Activated CD8-positive, alpha-beta memory T cell treated with anti-CD3 and anti-CD28 coated beads for 1 hour (primary cell): ENCODE results near the gene CORO1C.
A peak's percentile ranks its signal among the peaks of the same experiment; 100 is the strongest.
"Not testable (repeated sequence)": the region's sequence is repeated elsewhere in the genome, so short reads cannot be mapped to it uniquely, and the experiment has no call there.

ENCODE experiments used
- DNase-seq, 2 donors: peaks; one replicate each; pipeline ENCODE4 v3.0.0-alpha.2; 2020; ENCODE audit warnings: low read depth in 1 of 2; ENCODE audit errors: extremely low read depth in 1 of 2

CORO1C gene

DNA sequence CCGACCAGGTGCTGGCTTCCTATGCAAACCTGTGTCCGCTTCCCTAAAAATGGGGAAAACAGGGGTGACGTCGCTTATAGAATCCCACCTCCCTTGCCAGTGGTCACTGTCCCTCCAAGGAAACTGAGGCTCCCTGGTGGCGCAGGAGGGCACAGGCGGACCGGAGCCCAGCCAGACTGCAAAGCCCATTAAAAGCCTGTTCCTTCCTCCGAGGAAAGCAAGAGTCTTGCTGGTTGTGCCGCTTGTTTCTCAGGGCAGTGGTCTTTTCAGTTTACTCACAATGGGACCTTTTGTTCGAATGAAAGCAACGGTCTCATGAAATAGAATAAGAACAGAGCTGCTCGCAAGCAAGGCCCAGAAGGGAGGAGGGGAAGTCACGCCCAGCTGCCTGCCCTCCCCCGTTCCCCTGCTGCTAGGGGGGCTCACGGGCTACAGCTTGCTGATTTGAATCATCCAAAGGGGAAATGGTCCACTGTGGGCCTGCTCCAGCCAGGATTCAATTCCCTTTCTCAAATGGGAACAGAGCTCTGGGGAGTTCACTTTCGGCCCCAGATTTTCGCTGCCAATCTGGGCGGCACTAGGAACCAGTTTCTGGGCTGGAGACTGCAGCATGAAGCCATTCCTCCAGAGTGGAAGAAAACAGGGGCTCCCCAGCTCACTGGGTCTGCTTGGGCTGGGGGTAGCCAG, 93.0 kb downstream of the CORO1C start:
- no peak for DNase-seq

DNA sequence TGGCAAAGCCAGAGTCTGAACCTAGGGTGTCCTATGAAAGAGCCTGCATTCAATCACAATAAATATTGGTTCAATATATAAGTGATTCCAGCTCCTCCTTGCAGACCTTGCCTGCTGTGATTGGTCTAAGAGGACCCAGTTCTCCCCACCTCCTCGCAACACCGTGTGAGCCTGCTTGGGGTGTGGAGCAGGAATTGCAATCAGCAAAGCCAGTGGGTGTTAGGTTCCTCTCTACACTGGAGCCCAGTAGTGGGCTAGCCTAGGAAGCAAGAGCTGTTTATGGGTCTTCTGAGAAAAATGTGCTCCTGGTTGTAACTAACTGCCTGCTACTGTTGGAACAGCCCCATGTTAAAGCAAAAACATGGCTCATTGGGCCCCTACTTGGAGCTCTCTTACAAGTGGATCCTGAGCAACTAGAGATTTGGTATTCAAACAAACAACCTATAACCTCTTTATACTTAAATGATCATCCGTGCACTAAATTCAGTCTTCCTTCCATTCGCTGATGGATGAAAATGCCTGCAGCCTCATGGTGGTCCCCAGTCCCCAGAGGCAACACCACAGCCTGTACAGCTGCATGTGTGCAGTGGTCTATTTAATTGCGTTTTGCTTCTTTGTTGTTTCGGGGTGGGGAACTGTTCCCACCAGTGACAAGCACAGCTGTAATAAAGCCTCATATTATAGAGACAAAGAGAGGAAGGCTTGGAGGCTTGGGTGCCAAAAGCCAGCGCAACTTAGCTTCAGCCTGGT, 93.9 kb downstream of the CORO1C start:
- DNase-seq, result no peak

DNA sequence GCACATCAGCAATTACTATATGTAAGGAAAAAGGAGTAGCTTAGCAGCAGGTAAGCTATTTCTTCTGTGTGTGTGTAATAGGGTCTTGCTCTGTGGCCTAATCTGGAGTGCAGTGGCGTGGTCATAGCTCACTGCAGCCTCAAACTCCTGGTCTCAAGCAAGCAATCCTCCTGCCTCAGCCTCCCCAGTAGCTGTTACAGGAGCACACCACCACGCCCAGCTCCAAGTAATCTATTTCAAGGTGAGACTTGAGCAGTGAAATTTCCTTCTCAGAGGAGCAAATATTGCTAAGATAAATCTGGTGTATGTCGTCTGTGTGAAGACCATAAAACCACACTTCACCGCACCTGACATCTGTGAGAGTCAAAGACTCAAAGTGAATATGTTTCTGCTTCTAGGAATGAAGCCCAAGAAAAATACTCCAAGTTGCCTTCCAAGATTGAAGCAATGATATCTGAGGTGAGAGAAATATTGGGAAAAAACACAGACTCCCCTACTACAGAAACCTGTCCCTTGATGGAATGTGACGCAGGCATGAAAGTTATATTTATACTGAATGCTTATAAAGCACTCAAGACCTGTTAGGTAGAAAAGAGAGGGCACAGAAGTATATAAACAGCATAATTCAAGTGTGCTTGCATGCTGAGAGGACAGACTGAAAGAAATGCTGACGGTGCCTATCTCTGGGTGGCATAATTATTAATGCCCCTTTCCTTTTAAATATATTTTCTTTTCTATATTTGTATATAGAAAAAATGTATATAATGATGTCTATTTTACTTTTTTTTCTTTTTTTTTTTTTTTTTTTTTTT, 95.1 kb downstream of the CORO1C start:
- DNase-seq, result no peak

DNA sequence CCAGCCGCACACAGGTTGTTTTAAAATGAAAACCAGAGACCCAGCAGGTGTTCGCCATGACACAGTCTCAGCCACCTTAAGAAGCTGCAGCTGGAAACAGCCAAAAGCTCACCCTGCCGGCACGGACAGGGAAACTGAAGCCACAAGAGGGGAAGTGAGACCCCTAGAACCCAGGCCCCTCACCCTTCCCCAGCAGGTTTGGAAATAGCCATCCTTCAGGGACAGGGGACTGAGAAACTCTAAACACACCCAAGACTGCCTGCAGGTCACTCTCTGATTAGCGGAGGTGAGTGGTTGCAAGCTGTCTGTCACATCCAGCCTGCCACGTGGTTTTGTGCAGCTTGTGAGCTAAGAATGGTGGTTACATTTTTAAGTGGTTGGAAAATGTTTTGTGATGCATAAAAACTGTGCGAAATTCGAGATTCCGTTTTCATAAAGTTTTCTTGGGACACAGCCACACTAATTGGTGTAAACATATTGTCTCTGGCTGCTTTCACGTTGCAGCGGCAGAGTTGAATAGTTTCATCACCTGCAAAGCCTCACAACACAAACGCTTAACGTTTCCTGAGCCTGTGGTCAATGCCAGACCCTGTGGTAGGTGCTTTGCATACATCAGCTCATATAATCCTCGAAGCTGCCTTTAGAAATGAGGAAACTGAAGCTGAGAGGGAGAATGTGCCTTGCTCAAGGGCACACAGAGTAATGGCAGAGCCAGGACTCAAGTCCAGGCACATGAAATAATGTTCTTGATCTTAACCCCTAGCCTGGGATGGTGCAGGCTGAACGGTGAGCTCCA, 95.9 kb downstream of the CORO1C start:
- no peak for DNase-seq

DNA sequence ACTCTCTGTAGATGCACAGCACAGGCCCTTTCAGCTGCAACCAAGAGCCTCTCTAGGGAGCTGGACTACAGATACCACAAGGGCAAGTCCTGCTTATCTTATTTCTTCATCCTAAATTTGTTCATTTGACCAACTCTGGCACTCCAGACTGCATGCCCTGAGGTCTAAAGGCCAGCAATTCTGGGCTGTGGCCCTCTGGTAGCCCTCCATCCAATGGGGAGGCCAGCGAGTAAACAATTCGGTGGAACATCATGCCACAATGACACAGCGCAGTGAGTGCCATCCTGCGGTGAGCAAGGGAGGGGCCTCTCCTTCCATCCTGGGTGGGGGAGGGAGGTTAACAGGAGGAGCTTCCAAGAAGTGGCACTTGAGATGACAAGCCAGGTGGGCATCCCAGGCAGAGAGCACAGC, 97.0 kb downstream of the CORO1C start:
- DNase-seq, result no peak

DNA sequence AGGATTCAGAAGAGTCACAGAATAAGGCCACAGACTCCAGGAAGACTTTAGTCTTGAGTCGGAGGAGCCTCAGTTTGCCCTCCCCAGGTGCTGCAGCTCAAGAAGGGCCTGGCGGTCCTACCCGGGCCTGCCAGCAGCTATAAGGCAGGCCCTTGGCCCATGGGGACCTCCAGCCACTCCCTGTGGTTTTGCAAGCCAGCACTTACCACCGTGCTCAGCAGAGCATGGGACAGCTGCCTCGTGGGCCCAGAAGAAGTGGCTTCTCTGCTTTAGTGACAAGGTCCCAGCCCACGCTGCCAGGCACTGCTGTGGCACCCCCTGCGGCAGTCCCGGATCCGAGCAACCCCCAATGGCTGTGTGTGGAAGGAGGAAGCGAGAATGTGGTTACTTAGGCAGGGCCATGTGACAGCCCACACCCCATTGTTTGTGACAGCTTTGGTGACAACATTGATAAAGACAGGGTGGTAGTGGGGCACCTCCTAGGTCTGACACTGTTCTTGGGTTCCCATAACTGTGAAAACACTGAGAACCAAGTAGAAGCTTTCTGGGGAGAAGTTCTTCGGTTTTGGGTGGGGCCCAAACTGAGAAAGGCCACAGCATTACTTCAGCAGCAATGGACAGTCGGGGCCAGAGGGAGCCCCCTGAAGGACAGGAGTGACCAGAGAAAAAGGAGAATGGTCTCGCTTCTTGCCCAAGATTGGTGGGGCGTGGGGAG, 97.6 kb downstream of the CORO1C start, which contains the start of gene SELPLG:
TSS of gene SELPLG (minus strand) at position 361 of the 715 bp plus-strand sequence. CDS start 9,587 bp downstream, outside the sequence.
- DNase-seq, result peak; percentile 64 to 77

DNA sequence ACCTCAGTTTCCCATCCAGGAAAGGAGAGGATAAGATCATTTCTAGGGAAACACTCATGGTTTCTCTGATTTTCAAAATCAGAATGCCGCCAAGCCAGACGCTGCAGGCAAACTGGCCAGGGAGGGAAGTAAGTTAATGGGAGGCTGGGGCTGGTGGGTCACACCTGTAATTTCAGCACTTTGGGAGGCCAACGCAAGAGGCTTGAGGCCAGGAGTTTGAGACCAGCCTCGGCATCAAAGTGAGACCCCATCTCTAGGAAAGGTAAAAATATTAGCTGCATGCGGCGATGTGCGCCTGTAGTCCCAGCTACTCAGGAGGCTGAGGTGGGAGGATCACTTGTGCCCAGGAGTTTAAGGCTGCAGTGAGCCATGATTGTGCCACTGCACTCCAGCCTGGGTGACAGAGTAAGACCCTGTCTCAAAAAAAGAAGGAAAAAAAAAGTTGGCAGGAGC, 98.2 kb downstream of the CORO1C start:
- DNase-seq, result no peak

DNA sequence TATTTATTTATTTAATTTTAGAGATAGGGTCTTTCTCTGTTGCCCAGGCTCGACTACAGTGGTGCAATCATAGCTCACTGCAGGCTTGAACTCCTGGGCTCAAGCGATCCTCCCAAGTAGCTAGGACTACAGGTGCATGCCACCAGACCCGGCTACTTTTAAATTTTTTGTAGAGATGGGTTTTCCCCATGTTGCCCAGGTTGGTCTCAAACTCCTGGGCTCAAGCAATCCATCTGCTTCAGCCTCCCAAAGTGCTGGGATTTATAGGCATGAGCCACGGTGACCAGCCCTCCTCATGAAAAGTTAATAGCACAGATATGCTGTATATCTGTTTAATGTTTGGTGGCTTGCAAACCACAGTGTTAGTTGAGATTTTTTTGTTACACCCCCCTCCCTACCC, 100.1 kb downstream of the CORO1C start:
- not testable (repeated sequence) for DNase-seq

DNA sequence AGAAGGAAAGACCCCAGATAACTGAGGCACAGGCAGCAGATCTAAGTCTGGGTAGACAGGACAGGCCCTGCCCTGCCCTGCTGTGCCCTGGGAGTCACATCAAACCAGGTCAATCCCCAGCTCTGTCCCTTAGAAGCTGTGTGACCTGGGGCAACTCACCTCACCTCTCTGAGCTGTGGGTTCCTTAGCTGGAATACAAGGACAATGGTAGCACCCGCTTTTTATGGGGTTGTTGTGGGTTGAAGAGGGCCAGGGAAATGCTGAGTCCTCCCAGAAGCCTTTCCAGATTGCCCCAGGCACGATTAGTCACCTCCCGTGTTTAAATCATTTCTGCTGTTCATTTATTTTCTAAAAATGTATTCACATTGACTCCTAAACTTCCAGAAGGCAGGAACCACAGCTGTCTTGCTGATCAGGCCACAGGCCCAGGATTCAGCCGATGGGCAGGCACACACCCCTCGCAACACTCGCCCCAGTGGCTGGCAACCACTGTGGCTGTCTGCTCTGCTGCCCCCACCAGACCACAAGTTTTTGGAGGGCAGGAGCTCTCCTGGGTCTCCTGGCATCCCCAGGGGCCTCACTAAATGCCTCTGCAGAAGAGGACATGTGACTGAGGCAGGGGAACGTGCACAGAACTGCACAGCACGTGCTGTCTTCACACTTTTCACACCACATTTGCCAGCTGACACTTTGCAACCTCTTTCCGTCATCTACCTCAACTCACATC, 100.7 kb downstream of the CORO1C start:
- DNase-seq, result no peak

DNA sequence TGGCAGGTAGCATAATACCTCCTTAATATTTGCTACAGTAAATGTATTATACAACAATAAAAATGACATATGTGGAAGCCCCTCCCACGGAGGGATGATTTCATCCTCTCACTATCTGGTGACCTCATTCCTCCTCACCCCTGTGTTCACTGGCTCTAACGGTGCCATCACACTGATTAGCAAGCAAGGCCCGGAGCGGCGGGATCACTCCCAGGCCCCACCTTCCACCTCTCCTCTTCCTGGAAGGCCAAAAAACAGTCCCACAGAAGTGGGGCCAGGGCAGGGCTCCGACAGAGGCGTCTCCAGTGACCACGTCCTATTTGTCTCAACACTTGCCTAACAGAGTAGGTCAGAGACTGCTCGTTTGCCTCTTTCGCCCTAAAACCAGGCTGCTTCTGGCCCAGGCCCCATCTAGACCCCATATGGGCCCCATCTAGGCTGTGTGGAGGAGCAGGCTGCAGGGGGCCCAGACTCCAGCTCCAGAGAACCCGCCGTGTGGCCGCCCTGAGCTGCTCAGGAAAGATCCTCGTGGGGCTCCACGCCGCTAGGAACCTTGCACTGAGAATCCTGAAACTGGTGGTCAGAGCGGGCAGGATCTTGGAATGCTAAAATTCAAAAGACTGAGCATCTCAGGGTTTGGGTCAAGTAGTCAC, 101.4 kb downstream of the CORO1C start:
- DNase-seq, result no peak

DNA sequence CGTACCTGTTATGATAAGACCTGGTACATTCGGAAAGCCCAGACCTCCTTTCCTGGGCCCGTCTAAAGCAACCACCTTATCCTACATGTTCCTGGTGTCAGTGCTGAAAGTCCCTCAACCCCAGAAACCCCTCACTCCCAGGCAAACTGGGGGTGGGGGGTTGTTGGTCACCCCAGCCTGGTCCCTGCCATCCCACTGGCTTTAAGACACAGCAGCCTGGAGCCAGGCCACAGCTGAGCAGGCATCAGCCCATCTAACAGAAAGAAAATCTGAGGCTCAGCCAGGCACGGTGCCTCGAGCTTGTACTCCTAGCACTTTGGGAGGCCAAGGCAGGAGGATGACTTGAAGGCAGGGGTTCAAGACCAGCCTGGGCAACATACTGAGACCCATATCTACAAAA, 102.2 kb downstream of the CORO1C start:
- no peak for DNase-seq

DNA sequence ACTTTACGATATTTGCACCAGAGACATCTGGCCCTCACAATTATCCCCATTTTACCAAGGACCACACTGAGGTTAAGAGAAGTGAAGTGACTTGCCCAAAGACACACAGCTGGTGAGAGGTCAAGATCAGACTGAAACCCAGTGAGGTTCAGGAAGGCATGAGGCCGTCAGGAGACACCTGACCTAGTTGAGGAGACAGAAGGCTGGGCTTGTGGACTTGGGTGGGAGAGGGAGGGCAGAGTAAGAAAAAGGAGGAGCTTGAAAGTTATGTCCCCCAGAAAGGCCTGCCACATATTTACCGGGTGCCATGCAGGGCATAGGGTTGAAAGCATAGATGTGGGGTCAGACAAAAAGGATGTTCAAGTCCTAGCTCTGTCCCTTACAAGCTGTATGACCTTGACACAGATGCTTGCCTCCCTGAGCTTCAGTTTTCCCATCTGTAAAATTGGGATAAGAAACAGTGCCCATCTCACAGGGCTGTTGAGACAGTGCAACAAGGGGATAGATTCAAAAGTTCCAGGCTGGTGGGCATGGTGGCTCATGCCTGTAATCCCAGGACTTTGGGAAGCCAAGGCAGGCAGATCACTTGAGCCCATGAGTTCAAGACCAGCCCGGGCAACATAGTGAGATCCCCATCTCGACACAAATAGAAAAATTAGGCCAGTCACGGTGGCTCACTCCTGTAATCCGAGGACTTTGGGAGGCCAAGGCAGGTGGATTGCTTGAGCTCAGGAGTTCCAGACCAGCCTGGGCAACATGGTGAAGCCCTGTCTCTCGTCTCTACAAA, 104.0 kb downstream of the CORO1C start:
- no peak for DNase-seq

DNA sequence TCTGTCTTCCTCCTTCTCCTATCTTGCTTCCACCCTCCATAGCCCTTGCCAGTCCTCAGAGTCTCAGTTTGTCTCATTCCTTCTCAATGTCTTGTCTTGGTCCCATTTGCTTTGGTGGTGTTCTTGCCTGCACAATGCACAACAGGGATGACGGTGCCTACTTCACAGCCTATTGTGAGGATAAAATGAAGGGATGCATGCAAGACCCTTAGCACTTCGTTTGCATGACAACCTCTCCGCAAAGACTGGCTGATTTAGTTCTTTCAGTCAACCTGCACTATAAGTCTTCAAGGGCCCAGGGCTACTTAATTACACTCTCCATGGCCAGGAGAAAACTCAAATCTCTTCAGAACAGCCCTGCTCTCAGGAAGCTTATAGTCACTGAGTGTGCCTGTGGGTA, 106.1 kb downstream of the CORO1C start:
- no peak for DNase-seq

DNA sequence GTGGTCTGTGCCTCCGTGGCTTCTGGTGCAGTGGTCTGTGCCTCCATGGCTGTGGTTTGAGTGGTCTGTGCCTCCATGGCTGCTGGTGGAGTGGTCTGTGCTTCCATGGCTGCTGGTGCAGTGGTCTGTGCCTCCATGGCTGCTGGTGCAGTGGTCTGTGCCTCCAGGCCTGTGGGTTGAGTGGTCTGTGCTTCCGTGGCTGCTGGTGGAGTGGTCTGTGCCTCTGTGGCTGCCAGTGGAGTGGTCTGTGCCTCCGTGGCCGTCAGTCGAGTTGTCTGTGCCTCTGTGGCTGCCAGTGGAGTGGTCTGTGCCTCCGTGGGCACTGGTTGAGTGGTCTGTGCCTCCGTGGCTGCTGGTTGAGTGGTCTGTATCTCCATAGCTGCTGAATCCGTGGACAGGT, 107.7 kb downstream of the CORO1C start:
- DNase-seq, result no peak

DNA sequence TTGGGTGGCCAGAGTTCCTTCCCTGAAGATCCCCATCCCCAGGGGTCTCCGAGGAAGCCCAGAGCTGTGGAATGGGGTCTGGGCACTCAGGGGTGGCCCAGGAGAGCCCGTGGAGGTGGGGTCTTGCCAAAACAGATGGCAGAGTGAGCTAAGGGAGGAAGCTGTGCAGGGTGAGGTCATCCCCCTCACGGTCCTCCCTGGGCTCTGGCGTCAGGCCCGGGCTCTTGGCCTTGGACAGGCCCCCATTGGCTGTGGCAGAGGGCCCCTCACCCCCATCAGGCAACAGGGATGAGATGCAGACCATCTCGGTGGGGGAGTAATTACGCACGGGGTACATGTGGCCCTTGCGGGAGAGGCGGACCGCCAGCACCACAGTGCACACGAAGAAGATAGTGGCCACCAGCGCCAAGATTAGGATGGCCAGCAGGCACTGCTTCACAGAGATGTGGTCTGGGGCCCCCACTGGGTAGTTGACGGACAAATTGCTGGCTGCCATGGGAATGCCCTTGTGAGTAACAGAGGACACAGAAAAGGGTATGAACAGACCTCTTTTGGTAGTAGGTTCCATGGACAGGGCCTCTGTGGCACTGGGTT, 108.3 kb downstream of the CORO1C start:
- no peak for DNase-seq

DNA sequence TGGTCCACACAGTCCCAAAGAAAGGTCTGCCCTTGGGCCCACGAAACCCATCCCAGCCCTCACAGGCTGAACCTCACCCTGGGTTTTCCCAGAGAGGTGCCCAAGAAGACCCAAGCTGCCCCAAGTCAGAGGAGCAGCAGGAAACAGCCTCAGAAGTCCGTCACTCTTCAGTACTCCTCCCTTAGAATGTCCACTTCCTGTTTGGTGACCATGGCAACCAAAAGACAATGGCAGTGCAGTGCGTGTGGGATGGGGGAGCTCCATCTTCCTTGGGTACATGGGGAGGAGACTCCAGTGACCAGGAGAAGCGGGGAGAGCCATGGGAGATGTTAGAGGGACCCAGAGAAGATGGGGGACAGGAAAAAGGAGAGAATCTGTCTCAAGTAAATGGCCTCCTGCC, 108.9 kb downstream of the CORO1C start:
- no peak for DNase-seq

DNA sequence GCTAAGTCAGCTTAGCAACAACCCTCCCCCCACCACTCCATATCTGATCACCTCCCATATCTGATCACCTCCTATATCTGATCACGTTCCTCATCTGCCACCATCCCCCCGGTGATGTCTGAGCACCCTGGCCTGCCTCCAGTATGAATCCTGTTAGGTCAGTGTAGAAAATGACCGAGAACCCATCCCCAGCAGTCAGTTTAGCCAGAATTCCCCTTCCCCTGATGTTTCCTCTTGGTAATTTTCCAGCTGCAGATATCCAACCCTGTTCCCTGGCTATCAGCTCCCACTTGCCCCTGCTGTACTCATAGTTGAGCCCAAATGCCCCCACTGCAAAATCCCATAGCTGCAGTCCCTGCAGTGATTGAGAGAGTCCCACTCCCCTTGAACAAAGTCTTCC, 110.2 kb downstream of the CORO1C start:
- DNase-seq, result no peak
